B cell (primary cell): ENCODE results near the gene OGDH.

Experiments used
- EZH2 ChIP-seq: IDR thresholded peaks from 2 replicates; pipeline ENCODE4 v1.6.1; 2012; ENCODE audit warnings: borderline replicate concordance, low read depth, mild to moderate bottlenecking, moderate library complexity, low read length; ENCODE audit not compliant: insufficient read depth, poor library complexity, severe bottlenecking
- TF ChIP-seq, protein P1 (sequence below): fragments of 200-600 bp; IDR thresholded peaks from one replicate; pipeline ENCODE4 v1.8.0; 2022; ENCODE audit warnings: antibody characterized with exemption, mild to moderate bottlenecking

DNA sequence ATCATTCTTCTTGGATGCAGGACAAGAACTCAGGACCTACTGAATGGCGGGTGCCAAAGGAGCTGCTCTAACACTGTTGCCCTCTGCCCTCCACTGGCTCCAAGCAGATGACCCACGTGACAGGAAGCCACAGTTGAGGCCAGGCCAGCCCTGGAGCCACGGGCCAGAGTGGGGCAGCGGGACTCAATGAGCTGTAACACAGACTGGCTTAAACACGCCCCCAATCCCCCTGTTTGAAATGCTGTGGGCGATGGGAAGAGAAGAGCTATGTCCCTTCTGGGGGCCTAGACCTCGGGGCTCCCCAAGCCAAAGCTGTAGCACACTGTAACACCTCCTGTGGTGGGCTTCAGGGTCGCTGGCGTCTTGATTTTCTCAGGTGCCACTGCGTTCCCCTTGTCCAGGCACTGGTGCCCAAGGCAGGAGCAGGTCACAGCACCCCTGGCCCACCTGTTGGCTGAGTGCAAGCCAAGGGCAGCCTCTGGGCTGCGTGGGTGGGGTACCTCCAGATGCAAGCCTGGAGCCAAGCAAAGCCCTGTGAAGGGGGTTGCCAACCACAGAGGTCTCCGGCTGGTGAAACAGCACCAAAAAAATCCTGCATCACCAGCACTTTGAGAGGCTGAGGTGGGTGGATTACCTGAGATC, 123.6 kb downstream of the OGDH start:
- TF ChIP-seq, protein P1, sequence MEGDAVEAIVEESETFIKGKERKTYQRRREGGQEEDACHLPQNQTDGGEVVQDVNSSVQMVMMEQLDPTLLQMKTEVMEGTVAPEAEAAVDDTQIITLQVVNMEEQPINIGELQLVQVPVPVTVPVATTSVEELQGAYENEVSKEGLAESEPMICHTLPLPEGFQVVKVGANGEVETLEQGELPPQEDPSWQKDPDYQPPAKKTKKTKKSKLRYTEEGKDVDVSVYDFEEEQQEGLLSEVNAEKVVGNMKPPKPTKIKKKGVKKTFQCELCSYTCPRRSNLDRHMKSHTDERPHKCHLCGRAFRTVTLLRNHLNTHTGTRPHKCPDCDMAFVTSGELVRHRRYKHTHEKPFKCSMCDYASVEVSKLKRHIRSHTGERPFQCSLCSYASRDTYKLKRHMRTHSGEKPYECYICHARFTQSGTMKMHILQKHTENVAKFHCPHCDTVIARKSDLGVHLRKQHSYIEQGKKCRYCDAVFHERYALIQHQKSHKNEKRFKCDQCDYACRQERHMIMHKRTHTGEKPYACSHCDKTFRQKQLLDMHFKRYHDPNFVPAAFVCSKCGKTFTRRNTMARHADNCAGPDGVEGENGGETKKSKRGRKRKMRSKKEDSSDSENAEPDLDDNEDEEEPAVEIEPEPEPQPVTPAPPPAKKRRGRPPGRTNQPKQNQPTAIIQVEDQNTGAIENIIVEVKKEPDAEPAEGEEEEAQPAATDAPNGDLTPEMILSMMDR, result no peak
- no peak for TF ChIP-seq EZH2
